ENCODE data around the gene ATMIN. TPM values are rescaled to one million over a fixed set of nuclear protein-coding genes. Genes with fewer than 3 reads are reported as not detected.

The ATMIN gene
- total and polyA plus RNA-seq, 10 donors: 9.7 to 34.3 (median 26.2) TPM

DNA sequence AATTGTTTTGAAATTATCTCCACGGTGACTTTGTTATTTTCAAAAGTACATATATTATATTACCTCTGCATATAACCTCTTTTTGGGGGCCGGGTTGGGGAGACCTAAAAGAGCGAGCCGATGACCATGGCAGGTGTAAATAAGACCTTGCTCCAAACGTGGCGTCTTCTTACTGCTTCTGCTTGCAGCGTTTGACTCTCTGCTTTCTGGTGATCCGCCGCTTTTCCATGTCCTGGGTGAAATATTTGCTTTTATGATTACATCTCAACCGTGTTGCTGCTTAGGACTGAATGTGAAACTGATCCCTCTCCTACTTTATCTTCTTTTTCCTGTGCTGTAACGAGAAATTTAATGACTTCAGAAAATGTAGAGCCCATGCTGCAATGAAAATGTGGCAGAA lies 18.1 kb downstream of the ATMIN start:
- intact Hi-C loops (cut with DNase I; ENCODE audit: low total_unique reads): no loop called here
- Histone ChIP-seq H3K27me3 (replicated peaks in 1 of 7) (no peaks in the 10 kb centered on the region), H3K4me1 (no peaks in the 10 kb centered on the region), H3K36me3 (no peaks in the 10 kb centered on the region), H3K9me3 (peaks cover 5 to 26% (median 23%) of the 10 kb centered on the region in 8 donors), H3K27ac (no peak overlapping the region), H3K4me3 (no peak overlapping the region)
- TF ChIP-seq POLR2AphosphoS5 (IDR thresholded peaks at IDR 0.05) (no peak), POLR2A (IDR thresholded peaks at IDR 0.05) (no peak)
- TF ChIP-seq, protein P1, sequence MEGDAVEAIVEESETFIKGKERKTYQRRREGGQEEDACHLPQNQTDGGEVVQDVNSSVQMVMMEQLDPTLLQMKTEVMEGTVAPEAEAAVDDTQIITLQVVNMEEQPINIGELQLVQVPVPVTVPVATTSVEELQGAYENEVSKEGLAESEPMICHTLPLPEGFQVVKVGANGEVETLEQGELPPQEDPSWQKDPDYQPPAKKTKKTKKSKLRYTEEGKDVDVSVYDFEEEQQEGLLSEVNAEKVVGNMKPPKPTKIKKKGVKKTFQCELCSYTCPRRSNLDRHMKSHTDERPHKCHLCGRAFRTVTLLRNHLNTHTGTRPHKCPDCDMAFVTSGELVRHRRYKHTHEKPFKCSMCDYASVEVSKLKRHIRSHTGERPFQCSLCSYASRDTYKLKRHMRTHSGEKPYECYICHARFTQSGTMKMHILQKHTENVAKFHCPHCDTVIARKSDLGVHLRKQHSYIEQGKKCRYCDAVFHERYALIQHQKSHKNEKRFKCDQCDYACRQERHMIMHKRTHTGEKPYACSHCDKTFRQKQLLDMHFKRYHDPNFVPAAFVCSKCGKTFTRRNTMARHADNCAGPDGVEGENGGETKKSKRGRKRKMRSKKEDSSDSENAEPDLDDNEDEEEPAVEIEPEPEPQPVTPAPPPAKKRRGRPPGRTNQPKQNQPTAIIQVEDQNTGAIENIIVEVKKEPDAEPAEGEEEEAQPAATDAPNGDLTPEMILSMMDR (IDR thresholded peaks at IDR 0.05 in 8 of 11, conservative IDR thresholded peaks at IDR 0.05 in 3 of 11): no peak
- no peak for DNase-seq
- 83 to 91% (median 86%) methylated on average over 11 of the region's 11 CpGs for WGBS, 5 donors

DNA sequence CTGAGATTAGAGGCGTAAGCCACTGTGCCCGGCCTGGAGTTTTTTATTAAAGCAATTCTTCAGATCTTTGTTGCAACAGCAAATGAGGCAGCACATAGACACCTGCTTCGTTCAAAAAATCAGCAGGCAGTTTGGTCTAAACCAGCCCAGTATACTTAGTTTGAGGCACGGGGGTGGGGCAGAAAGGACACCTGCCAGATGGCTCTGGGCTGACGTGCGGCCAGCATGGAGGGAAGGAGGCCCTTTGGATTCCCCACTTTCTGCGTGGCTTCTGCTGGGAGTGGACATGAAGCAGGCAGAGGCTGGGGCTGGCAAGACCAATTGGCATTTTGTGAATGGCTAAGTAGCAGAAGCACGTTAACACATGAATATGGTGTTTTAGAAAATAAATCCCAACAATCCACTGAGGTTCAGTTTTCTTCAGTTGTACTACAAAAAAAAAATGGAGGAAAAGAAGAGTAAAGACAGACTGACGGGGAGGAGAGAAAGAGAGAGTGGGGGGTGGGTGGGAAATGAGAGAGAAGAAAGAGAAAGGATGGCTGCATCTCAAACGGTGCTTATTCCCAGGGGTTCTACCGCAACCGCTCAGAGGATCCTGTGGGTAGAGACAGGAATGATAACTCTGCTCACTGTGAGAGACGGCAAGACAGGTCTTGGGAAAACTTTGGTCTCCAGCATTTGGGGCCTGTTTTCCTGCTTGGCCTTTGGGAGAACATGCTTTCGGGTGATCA lies 25.1 kb downstream of the ATMIN start:
- WGBS, 5 donors: 85 to 91% (median 86%) methylated on average over 14 of the region's 14 CpGs
- intact Hi-C loops (cut with DNase I; ENCODE audit: low total_unique reads): no loop called here
- Histone ChIP-seq H3K4me1 (no peaks in the 10 kb centered on the region), H3K27ac (no peak overlapping the region), H3K36me3 (no peaks in the 10 kb centered on the region), H3K4me3 (no peak overlapping the region), H3K27me3 (replicated peaks in 1 of 7) (no peaks in the 10 kb centered on the region), H3K9me3 (no peaks in the 10 kb centered on the region)
- no peak for TF ChIP-seq POLR2A (IDR thresholded peaks at IDR 0.05)
- TF ChIP-seq, protein P1 (IDR thresholded peaks at IDR 0.05 in 8 of 11, conservative IDR thresholded peaks at IDR 0.05 in 3 of 11): no peak
- no peak for TF ChIP-seq POLR2AphosphoS5 (IDR thresholded peaks at IDR 0.05)
- no peak for DNase-seq

DNA sequence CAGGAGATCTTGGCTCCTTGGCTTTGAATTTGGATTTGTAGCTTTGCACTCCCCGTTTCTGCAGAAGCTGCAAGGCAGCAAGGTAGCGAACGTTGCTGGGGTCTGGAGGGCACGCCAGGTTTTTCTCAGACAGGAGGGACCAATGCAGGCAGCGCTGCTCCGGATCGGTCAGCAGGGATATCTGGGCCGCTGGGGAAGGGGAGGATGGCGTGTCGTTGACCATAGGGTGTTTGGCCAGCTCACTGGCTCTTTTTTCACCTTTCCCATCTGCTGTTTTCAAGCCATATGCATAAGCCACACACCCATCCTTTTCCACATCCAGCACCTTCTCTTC lies 25.6 kb downstream of the ATMIN start:
- WGBS, 5 donors: 88 to 97% (median 92%) methylated on average over 7 to 10 of the region's 10 CpGs
- no peaks in the 10 kb centered on the region for H3K36me3 ChIP-seq
- H3K27ac ChIP-seq: no peak overlapping the region
- H3K27me3 ChIP-seq (replicated peaks in 1 of 7): no peaks in the 10 kb centered on the region
- H3K4me1 ChIP-seq: no peaks in the 10 kb centered on the region
- DNase-seq: no peak
- no peak overlapping the region for H3K4me3 ChIP-seq
- intact Hi-C loops (cut with DNase I; ENCODE audit: low total_unique reads): no loop called here
- H3K9me3 ChIP-seq: no peaks in the 10 kb centered on the region
- TF ChIP-seq POLR2A (IDR thresholded peaks at IDR 0.05): no peak
- TF ChIP-seq POLR2AphosphoS5 (IDR thresholded peaks at IDR 0.05): no peak
- TF ChIP-seq, protein P1 (IDR thresholded peaks at IDR 0.05 in 8 of 11, conservative IDR thresholded peaks at IDR 0.05 in 3 of 11): no peak

DNA sequence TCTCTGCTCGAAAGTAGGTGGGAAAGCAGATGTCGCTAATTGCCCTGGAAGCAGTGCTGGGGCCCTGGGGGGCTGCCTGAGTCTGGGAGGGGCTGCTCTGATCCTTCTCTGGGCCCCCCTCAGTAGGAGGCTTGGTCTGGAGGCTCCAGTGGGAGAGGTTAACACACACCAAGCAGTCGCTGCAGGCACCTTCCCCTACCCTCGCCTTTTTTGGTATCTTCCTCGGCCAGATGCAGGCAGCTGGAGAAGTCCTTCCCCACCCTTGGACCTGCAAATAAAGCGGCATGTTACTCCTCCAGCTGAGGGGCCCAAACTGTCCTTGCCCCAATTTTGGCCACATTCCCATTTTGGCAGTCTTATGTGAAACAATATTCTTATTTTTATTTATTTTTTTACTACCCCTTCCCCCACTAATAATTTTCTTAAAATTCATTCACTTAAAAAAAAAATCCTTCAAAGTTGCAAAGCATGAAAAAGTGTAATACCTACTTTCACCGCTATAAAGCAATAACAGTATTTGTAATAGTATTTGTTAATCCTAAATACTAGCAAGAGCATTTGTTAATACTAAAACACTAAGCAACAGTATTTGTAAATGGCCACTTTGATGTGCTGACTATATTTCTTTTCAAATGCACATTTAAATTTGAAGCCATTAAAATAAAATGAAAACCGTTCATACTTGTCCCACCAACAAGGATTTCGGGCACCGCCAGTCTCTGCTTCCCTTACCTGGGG lies 26.4 kb downstream of the ATMIN start:
- H3K4me1 ChIP-seq: no peaks in the 10 kb centered on the region
- WGBS, 5 donors: 89 to 93% (median 92%) methylated on average over 10 of the region's 10 CpGs
- TF ChIP-seq POLR2A (IDR thresholded peaks at IDR 0.05) (no peak), POLR2AphosphoS5 (IDR thresholded peaks at IDR 0.05) (no peak)
- TF ChIP-seq, protein P1 (IDR thresholded peaks at IDR 0.05 in 8 of 11, conservative IDR thresholded peaks at IDR 0.05 in 3 of 11): no peak
- H3K36me3 ChIP-seq: no peaks in the 10 kb centered on the region
- intact Hi-C loops (cut with DNase I; ENCODE audit: low total_unique reads): no loop called here
- H3K9me3 ChIP-seq: no peaks in the 10 kb centered on the region
- no peaks in the 10 kb centered on the region for H3K27me3 ChIP-seq (replicated peaks in 1 of 7)
- no peak overlapping the region for H3K4me3 ChIP-seq
- no peak overlapping the region for H3K27ac ChIP-seq
- no peak for DNase-seq

Data from spleen (tissue), 11 donors.